ENCODE results near the gene INPP5J.
"Not testable (repeated sequence)": the region's sequence is repeated elsewhere in the genome, so short reads cannot be mapped to it uniquely, and the experiment has no call there.

INPP5J gene, protein sequence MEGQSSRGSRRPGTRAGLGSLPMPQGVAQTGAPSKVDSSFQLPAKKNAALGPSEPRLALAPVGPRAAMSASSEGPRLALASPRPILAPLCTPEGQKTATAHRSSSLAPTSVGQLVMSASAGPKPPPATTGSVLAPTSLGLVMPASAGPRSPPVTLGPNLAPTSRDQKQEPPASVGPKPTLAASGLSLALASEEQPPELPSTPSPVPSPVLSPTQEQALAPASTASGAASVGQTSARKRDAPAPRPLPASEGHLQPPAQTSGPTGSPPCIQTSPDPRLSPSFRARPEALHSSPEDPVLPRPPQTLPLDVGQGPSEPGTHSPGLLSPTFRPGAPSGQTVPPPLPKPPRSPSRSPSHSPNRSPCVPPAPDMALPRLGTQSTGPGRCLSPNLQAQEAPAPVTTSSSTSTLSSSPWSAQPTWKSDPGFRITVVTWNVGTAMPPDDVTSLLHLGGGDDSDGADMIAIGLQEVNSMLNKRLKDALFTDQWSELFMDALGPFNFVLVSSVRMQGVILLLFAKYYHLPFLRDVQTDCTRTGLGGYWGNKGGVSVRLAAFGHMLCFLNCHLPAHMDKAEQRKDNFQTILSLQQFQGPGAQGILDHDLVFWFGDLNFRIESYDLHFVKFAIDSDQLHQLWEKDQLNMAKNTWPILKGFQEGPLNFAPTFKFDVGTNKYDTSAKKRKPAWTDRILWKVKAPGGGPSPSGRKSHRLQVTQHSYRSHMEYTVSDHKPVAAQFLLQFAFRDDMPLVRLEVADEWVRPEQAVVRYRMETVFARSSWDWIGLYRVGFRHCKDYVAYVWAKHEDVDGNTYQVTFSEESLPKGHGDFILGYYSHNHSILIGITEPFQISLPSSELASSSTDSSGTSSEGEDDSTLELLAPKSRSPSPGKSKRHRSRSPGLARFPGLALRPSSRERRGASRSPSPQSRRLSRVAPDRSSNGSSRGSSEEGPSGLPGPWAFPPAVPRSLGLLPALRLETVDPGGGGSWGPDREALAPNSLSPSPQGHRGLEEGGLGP

DNA sequence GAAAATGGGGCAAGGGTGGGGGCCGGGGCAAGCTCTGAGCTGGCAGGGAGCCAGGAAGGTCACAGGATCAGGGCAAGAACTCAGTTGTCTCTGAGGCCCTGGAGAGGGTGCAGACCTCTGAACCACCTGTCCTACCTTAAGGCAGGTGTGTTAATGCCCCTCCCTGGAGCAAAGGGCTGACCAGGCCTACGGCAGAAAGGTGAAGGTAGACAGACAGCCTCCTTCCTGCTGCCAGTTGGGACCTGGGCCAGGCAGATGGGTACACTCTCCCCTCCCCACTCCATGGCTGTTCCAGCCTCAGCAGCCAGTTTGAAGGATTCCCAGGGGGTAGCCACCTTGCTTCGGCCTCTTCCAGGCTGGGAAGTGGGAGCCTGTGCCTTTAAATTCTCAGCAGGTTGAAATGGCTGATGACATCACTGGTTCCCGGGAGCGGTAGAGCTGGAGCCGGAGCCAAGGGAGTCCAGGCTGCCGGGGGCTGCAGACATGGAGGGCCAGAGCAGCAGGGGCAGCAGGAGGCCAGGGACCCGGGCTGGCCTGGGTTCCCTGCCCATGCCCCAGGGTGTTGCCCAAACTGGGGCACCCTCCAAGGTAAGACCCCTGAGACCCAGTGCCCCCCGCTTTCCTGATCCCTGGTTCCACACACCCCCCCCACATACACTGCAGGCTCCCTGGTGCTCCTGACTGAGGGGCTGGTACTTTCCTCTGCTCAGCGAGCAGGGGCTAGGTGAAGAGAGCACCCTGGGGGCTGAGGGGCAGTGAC is at the start of gene INPP5J:
INPP5J (plus strand) TSS at position 435 of the 760 bp plus-strand sequence; CDS start at position 484, 49 bp downstream.
- peak; percentile 53 for DNase-seq (ENCODE audit: low spot score)

DNA sequence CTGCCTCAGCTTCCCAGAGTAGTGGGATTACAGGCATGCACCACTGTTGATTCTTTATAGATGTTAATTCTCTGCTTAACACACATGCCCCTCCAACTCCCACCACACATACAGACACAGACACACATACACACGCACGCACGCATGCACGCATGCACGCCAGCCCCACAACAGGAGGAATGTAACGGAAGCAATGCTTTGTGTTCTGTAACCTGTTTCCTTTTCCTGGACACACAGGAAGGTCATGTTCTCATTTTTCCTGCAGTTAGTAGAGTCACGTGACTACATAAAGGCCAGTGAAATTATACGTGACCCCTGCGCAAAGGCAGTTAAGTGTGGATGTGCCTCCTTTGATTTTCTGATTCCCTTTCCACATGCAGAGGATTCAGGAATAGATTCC is 49.6 kb upstream of the INPP5J start:
- DNase-seq (ENCODE audit: low spot score), result not testable (repeated sequence)

DNA sequence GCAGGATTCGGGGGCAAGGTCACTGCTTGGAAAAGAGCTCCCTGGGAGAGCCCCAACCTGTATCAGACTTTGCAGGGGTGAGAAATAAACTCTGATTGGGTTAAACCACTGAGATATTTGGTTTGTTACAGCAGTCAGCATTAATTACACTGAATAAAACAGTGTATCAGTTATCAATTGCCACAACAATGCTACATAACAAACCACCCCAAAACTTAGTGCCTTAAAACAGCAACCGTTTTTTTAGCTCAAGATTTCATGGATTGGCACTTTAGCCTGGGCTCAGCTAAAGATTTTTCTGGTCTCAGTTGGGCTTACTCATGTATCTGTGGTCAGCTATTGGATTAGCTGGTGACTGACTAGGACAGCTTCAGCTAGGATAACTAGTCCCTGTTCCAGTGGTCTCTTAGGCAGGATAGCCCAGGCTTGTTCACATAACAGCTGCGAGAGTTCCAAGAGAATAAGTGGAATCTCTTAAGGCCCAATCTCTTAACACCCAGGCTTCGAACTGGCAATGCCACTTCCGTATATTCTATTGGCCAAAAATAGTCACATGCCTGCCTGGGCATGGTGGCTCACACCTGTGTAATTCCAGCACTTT is 49.1 kb upstream of the INPP5J start:
- DNase-seq (ENCODE audit: low spot score), result not testable (repeated sequence)

DNA sequence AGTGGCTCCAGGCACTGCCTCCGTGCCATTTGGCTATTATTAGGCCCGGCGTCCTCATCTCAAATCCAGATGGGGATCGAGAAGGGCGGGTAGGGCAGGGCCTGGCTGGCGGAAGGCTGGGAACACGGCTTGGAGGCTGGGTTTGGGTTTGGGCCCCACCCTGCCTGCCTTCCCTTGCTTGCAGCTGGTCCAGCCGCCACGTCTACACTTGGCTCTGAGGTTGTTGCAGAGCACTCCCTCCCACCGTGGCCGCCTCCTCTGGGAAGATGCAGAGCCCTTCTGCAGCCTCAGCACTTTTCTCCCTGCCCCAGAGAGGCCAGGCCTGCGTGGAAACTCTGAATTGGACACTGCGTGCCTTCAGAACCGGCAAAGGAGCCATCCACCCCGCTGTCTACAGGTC is 46.8 kb upstream of the INPP5J start:
- DNase-seq (ENCODE audit: low spot score), result no peak

DNA sequence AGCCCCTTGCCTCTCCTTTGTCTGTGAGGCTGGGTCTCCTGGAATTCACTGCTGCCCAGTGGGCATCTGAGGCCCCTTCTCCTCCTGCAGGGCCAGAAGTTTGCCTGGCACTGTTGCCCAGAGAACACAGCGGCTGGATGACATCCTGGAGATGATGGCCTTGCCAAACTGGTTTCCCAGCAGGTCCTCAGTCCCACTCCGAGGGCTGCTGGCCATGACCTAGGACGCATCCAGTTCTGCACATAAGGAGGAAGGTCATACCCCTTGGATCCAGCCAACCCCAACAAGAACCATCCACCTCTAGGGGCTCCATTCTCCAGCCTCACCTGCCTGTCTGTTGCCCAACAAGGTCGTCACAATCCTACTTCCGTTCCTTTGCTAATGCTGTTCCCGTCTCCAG is 45.1 kb upstream of the INPP5J start:
- DNase-seq (ENCODE audit: low spot score), result no peak

DNA sequence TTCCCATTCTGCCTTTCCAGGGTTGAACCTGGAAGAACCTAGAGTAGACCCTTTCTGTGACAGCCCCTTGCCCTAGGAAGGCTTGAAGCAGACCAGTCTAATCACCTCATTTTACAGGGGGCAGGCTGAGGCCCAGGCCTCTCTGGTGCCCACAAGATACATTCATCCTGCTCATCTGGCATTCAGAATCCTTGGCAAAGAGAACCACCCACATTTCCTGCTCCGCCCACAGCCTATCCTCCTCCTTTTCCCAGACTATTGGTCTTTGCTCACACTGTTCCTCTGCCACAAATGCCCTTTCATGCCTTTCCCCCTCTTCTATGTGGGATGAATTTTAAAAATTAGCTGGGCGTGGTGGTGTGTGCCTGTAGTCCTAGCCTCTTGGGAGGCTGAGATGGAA is 44.4 kb upstream of the INPP5J start:
- not testable (repeated sequence) for DNase-seq (ENCODE audit: low spot score)

DNA sequence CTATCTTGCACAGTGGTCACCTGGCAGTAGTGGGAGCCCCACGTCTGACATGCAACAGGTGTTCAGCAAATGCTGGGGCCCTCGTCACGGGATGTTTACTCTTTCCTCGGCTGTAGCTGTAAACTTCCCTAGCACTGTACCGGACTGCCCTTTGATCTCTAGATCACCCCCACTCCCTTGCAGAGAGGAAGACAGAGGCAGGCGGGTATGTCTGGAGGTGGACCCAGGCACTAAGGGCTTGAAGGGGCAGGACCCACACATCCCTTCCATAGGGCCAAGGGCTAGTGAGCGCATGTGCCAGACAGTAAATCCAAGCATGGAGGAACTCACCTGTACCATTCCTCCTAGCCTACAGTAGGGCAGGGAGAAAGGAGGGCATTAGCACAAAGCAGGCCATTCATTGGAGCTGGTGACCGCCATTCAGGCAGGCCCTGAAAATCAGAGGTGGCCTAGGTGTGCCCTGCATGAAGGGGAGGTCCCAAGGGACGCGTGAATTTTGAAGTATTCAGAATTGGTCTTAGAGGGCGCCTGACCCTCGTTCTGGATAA is 43.6 kb upstream of the INPP5J start:
- no peak for DNase-seq (ENCODE audit: low spot score)

DNA sequence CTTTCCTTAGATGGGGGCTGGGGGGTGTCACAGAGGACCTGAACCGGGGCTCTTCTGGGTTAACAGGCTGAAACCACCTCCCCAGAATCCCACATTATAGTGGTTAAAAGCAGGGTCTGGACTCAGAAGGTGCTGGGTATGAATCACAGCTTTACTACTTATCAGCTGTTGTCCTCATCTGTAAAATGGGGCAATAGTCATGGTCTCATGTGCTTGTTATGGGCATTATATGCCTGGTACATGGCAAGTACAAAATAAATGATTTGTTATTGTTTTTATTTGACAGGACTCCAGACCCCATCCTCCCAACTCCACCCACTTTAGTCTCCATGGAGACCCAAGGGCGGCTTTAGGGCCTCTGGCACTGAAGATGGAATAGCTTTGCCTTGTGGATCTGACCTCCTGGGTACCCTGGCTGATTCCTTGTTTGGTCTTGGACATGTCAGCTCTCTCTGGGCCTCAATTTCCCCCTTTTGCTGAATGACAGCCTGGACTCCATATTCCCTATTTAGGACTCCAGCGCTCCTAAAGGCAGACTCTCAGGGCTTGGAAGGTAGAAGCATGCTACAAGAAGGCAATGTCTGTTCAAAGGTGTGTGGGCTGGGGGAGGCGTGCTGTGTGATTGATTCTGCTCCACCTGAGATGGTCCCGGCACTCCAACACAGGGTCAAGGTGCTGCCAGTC is 42.5 kb upstream of the INPP5J start:
- no peak for DNase-seq (ENCODE audit: low spot score)

DNA sequence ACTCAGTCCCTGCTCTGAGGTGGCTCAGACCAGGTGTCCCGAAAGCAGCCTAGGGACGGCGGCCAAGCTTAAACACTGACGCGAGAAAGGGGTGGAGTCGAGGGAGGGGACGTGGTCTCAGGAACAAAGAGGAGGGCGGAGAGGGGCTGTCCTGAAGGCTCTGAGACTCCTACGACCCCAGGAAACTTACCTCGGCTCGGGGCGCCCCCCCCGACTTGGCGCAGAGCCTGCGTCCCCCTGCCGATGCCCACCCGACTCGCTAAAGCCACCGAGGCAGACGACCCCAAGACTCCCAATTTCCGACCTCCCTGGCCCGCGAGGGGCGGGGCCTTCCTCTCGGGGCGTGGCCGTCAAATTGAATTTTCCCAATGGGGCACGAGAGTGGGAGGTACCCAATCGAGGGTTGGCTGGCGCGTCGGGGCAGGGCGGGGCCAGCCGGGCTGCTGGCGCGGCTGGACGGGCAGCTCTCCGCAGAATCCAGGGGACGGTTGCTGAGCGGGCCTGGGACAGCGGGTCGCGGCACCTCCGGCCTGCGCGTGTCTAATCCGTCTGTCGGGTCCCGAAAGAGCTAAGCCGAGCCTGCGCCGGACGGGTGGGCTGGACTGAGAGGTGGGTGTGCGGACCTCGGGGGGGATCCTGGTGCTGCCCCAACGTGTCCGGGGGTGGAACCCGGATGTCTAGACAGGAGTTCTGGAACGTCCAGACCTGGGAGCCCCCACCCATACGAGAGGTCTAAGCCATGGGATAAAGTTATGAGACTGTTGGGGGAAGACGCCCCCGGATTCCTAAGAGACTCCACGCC is 41.7 kb upstream of the INPP5J start, which contains the start of gene SMTN:
SMTN (plus strand) TSS at position 471 of the 802 bp plus-strand sequence. CDS start 1,941 bp downstream, outside the sequence.
- peak; percentile 99 for DNase-seq (ENCODE audit: low spot score)

DNA sequence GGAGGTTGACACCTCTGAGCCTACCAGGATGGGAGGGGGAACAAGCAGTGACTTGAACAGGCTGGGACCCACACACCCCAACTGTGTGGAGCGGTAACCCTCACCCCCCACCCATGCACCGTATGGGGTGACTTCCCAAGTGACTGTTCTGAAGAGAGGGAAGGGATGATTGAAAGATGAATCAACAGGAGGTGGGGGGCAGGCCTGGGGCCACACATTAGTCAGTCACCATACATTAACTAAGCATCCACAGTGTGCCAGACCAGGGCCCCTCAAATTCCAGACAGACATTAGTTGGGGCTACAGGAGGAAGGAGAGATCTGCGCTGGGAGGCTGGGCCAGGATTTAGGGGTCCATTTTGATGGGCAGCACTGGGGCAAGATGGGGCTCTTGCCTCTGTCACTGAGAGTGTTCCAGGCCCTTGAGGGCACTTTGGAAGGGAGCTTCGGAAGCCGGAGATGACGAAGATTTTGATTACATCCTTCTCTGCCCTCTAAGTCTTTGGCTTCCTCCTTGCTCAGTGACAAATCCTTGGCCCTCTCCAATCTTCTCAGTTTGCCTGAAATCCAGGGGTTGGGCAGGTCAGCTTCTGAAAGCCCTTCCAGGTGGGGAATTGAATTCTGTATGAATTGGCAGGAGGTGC is 40.7 kb upstream of the INPP5J start:
- no peak for DNase-seq (ENCODE audit: low spot score)

DNA sequence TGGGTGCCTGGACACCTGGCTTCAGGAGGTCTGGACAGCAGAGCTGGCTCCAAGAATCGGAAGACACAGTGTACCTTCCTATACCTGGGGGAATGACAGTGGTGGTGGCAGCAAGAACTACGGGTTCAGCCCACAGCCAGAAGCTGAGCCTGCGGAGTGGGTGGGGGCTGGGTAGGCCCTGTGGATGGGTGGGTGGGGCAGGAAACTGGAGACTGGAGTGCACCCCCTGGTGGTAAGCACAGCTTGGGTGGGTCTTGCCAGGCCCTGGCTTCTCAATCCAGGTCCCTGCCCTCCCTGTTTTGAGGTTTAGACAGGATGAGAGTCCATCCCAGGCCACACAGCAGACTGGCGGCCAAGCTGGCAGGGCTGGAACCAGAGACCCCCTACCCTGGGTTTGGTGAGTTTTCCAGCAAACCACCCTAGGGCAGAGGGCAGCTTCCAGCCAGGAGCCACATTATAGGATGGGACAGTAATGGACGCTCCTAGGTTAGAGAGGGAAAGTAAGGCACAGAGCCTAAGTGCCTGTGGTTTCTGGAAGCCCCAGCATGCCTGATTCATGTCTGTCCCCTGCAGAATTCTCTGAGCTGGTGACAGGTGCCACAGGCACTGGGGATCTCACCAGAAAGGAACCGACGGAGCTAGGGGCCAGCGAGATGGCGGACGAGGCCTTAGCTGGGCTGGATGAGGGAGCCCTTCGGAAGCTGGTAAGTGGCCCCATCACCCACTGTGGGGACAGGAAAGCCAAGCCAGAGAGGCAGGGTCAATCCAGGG is 40.0 kb upstream of the INPP5J start:
- DNase-seq (ENCODE audit: low spot score), result peak; percentile 67

DNA sequence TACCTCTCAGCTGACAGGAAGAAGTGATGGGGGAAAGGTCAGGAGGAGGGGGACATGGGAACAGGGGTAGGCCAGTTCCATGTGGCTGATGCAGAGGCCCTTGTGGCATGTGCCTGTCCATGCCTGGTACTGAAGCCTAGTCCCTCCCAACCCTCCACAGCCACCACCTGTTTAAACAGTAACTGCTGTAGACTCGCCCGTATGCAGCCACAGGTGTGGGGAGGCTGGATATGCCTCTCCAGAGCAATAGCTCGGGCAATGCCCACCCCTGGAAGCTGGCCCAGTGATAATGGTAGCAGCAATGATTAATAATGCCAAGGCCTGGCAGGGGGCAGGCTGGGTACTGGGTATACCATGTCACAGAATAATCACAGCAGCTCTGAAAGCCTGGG is 39.4 kb upstream of the INPP5J start:
- no peak for DNase-seq (ENCODE audit: low spot score)

DNA sequence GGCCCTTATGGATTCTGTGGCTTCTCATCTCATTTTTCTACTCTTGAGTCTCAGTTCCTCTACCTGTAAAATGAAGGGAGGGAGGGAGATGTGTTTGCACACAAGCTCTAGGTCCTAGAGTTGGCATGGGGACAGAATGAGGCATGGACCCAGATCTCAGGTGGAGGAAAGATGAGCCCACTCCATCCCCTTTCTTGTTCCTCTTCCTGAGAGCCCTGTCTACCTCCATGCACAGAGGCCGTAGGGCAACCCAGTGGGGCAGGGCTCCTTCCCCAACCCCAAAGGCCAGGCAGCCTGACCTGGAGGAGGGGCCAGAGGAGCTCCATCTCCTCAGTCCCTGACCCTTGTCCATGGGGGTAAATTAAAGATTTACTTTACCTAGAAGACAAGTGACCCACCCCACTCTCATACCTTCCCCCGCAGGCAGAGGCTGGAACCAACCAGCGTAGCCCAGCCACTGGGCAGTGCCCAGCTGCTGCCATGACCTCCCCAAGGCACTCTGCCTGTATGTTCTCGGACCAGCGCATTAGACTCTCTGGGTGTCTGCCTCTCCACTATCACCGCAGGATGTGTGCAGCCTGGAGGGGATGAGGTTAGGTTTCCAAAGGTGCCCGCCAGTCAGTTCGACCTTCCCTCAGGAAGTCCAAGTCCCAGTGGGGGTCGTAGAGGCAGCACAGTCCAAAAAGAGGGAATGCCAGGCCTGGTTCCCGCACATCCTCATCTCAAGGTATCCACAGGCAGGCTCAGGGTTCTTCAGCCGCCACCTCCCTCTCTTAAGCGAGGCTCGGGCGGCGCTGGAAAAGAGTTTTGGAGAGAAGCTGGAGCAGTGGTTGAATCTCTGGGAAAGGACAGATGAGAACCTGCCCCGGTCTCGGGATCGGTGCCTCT is 38.6 kb upstream of the INPP5J start:
- no peak for DNase-seq (ENCODE audit: low spot score)

DNA sequence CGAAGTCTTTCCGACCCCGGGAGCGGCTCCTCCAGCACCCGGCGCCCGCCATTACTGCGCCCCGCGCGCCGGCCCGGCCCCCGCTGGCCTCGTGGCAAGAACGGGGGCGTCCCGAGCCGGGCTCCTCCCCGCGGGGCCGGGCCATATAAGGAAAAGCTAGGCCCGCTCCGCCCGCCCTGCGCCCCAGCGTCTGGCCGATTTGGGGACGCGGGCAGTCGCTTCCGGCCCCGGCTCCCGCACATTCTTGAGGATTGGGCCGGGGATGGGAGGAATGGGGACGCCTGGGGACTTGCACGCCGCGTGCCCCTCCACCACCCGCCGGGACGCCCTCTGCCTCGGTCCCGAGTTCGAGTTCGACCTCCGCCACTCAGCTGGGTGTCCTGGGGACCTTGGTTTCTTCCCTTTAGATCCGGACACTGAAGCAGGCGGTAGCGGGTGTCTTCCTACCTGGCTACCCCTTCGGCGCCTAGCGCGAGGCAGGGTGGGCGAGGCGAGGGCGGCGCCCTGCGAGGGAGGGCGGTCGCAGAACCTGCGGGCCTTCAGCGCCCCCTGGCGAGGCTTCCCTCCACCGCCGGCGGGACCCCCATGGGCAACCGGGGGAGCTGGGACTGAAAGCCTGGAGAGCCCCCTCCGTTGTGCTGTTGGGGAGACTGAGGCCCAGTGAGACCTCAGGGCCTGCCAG is 37.8 kb upstream of the INPP5J start:
- peak; percentile 87 for DNase-seq (ENCODE audit: low spot score)

DNA sequence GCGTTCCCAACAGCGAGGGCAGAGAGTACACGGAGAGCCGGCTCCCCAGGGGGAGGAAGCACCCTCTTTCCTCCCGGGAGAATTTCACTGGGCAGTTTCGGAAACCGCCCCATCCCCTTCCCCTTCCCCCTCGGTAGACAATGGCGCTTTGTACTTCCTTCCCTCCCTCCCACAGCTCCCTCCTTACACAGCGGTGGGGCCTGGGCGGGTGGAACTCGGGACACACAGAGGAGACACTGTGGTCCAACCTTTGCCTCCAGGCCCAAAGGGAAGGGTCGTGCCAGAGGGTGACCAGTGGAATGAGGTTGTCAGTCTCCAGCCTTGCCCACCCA is 37.3 kb upstream of the INPP5J start:
- peak; percentile 96 for DNase-seq (ENCODE audit: low spot score)

DNA sequence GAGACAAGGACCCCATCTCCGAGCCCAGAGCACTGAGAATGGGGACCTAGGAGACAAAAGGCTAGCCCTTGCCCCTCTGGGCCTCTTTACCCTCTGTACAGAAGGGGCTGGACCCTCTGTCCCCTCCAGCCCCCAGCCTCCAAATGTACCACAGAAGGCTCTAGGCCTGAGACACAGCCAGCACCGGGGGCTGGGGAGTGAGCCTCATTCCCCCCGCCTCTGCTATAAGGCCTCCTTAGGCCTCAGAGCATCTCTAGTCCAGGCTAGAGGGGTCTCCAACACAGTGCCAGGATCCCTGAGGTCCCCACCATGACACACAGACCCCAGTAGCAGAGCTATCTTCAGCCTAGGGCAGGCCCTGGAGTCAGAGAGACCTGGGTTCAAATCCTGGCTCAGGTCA is 36.8 kb upstream of the INPP5J start:
- DNase-seq (ENCODE audit: low spot score), result no peak
